Measurements from ENCODE around the gene UNC45B. TPM values are rescaled to one million over a fixed set of nuclear protein-coding genes. Genes with fewer than 3 reads are reported as not detected.

UNC45B gene
- total RNA-seq, 1 experiment from 2014 or later: not detected

- Histone ChIP-seq H2AFZ (ENCODE audit: low read length) (no peak overlapping the region), H3K4me1 (ENCODE audit: low read length) (no peaks in the 10 kb centered on the region)
These were observed 89.2 kb downstream of the UNC45B start for GRCh38 chr17:35236821-35237220.

GRCh38 chr17:35238821-35239220 is 91.2 kb downstream of the UNC45B start:
- no peaks in the 10 kb centered on the region for H3K79me2 ChIP-seq (ENCODE audit: low read length)
- H3K4me2 ChIP-seq (ENCODE audit: low read depth, low read length, poor library complexity, severe bottlenecking): no peak overlapping the region
- no peaks in the 10 kb centered on the region for H3K36me3 ChIP-seq (ENCODE audit: insufficient read depth, low read length)
- H3K4me3 ChIP-seq (ENCODE audit: low read length): no peak overlapping the region
- H4K20me1 ChIP-seq (ENCODE audit: insufficient read depth, low read depth, low read length): no peaks in the 10 kb centered on the region
- no peaks in the 10 kb centered on the region for H3K27me3 ChIP-seq (ENCODE audit: low read length)
- H3K9me3 ChIP-seq (ENCODE audit: low read length): no peaks in the 10 kb centered on the region
- no peak overlapping the region for H2AFZ ChIP-seq (ENCODE audit: low read length)
- peaks cover 17% of the 10 kb centered on the region for H3K4me1 ChIP-seq (ENCODE audit: low read length)
- no peak overlapping the region for H3K27ac ChIP-seq (ENCODE audit: low read length)
- no peak for DNase-seq
- H3K9me2 ChIP-seq (replicated peaks; ENCODE audit: insufficient read depth, low read length): no peaks in the 10 kb centered on the region
- H3K9ac ChIP-seq (ENCODE audit: low read length): no peak overlapping the region

More at GRCh38 chr17:35236821-35237220, 89.2 kb downstream of the UNC45B start:
- no peaks in the 10 kb centered on the region for H3K9me3 ChIP-seq (ENCODE audit: low read length)
- no peaks in the 10 kb centered on the region for H3K27me3 ChIP-seq (ENCODE audit: low read length)
- H3K79me2 ChIP-seq (ENCODE audit: low read length): no peaks in the 10 kb centered on the region
- H3K4me3 ChIP-seq (ENCODE audit: low read length): no peak overlapping the region
- DNase-seq: no peak
- no peak overlapping the region for H3K27ac ChIP-seq (ENCODE audit: low read length)
- H3K4me2 ChIP-seq (ENCODE audit: low read depth, low read length, poor library complexity, severe bottlenecking): no peak overlapping the region
- H3K36me3 ChIP-seq (ENCODE audit: insufficient read depth, low read length): no peaks in the 10 kb centered on the region
- H3K9me2 ChIP-seq (replicated peaks; ENCODE audit: insufficient read depth, low read length): no peaks in the 10 kb centered on the region
- H3K9ac ChIP-seq (ENCODE audit: low read length): no peak overlapping the region
- no peaks in the 10 kb centered on the region for H4K20me1 ChIP-seq (ENCODE audit: insufficient read depth, low read depth, low read length)

Other genes starting within 250 kb of the UNC45B start
- 5.4 and 7.0 TPM in 2 replicates for gene CCT6B, start 186.4 kb upstream of the UNC45B start, total RNA-seq (2014; rRNA removed; shearing (Covaris generic); ENCODE audit: low replicate concordance)
- 10.2 and 32.4 TPM in 2 replicates for gene ZNF830, start 186.3 kb upstream of the UNC45B start, total RNA-seq (2014; rRNA removed; shearing (Covaris generic); ENCODE audit: low replicate concordance)
- gene LIG3, start 167.3 kb upstream of the UNC45B start, total RNA-seq (2014; rRNA removed; shearing (Covaris generic); ENCODE audit: low replicate concordance): 28.2 and 31.7 TPM in 2 replicates
- 14.6 and 16.3 TPM in 2 replicates for gene RFFL, start 84.1 kb upstream of the UNC45B start, total RNA-seq (2014; rRNA removed; shearing (Covaris generic); ENCODE audit: low replicate concordance)
- 7.2 and 9.0 TPM in 2 replicates for gene RAD51D, start 28.0 kb upstream of the UNC45B start, total RNA-seq (2014; rRNA removed; shearing (Covaris generic); ENCODE audit: low replicate concordance)
- not detected in 2 replicates for gene FNDC8, start 26.2 kb upstream of the UNC45B start, total RNA-seq (2014; rRNA removed; shearing (Covaris generic); ENCODE audit: low replicate concordance)
- 14.1 and 22.5 TPM in 2 replicates for gene NLE1, start 5.5 kb upstream of the UNC45B start, total RNA-seq (2014; rRNA removed; shearing (Covaris generic); ENCODE audit: low replicate concordance)
- not detected in 2 replicates for gene SLC35G3, start 46.6 kb downstream of the UNC45B start, total RNA-seq (2014; rRNA removed; shearing (Covaris generic); ENCODE audit: low replicate concordance)
- gene SLFN5, start 95.3 kb downstream of the UNC45B start, total RNA-seq (2014; rRNA removed; shearing (Covaris generic); ENCODE audit: low replicate concordance): 0.07 and 0.22 TPM in 2 replicates
- not detected in 2 replicates for gene SLFN11, start 225.8 kb downstream of the UNC45B start, total RNA-seq (2014; rRNA removed; shearing (Covaris generic); ENCODE audit: low replicate concordance)